Inflammatory macrophage treated with lipopolysaccharide for 4 hours (primary cell): ENCODE data around the gene FBXL19.
A peak's percentile ranks its signal among the peaks of the same experiment; 100 is the strongest.

Source experiments
- DNase-seq: peaks from one replicate; pipeline ENCODE4 v3.0.0-alpha.2; 2020

The FBXL19 gene

DNA sequence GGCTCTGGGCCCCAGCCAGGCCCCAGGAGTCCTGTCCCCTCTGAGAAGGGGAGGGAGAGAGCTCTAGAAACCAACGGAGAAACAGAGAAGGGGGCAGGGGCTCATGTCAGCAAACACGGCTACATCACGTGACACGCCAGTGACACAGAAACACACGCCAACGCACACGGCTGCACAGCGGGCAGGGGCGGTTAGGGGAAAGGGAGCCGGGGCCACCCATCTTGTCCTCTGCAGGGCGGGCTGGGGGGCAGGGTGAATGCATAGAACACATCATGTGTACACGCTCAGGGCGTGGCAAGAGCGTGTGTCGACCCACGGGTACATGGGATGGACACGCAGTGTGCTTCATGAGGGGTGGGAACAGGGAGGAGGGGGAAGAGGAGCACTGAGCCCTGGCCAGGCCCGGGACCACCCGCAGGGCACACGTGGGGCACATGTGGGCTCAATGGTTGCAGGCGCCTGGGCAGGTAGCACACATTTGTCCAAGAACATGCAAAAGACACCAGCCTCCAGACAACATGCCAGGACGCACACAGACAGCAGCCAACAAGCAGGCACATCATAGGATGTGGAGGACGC lies 66.2 kb downstream of the FBXL19 start:
- DNase-seq: no peak

DNA sequence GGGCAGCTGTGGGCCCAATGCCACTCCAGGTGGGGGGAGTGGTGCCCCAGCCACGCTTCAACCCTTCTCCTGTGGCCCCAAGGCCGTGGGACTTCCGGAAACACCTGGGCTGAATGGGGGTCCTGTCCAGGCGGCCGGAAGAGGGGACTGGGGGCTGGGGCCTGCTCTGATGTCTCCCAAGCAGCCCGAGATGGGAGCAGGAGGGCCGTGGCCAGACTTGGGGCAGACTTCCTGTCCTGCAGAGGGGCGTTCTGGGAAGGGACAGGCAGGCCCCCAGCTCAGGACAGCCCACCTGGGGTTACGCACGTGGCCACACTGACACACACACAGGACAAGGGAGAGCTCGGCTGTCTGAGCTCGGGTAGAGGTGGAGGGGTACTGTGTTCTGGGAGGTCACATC lies 66.7 kb downstream of the FBXL19 start:
- no peak for DNase-seq

DNA sequence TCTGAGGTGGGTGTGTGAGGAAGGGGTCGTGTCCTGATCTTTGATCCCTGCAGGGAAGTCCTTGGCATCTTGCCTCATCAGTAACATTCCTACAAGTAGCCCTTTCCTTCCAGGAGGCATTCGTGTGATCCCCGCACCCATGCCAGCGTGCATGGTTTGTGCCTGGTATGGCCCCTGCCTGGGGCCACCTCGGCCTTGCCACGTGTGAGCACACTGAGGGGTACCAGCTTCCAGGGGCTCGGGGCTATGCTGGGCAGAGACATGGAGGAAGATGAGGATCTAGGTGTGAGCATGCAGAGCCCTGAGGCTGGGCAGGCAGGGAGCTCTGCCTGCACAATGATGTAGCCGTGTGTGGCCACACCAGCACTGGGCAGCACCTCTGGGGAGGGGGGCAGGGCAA lies 67.7 kb downstream of the FBXL19 start:
- DNase-seq: no peak

DNA sequence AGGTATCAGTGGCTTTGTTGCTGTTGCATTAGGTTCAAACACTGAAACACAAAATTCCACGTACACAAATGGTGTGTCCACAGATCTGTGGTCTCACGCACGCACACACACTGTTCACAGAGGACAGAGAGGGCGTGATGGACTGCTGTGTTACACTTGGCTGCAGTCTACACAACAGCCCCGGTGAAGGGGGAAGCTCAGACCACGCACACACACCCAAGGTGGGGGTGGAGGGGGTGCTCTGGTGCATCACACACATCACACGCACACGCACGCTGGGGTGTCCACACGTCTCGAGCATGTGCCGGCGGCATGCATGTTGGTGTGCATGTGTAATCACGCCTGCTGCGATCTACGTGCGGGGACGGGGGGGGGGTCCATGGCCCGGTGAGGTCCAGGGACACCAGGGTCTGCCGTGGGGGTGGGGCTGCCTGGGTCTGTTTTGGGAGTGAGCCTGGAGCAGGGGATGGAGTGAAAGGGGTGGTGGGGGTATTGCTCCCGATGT lies 69.0 kb downstream of the FBXL19 start:
- no peak for DNase-seq

DNA sequence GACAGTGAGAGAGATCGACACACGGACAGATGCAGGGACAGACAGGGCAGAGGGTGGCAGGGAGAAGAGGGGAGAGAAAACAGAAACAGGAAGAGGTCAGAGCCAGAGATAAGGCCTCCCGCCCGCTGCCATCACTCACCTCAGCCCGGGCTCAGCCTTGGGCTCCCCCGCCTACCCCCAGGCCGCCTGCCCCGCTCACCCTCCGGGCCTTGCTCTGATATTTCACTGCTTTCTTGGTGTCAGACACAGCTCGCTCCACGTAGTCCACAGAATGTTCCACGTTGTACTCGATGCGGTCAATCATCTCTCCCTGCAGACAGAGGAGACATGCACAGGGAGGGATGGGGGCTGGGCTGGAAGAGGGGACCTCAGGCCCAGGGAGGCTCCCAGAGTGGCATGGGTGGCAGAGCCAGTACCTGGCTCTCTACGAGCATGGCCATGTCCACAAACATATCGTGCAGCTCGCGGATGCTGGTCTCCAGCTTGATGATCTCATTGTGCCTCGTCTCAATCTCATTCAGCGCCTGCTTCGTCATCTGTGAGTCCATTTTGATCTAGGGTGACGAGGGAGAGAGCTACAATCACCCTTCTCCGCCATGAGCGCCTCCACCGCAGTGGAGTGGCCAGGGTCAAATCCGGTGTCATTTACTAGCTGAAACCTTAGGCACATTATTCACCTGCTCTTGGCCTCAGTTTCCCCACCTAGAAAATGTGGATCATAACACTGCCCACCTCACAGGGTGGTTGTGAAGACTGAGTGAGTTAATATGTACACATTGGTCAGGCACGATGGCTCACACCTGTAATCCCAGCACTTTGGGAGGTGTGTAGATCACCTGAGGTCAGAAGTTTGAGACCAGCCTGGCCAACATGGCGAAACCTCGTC lies 69.8 kb downstream of the FBXL19 start:
- DNase-seq: no peak

DNA sequence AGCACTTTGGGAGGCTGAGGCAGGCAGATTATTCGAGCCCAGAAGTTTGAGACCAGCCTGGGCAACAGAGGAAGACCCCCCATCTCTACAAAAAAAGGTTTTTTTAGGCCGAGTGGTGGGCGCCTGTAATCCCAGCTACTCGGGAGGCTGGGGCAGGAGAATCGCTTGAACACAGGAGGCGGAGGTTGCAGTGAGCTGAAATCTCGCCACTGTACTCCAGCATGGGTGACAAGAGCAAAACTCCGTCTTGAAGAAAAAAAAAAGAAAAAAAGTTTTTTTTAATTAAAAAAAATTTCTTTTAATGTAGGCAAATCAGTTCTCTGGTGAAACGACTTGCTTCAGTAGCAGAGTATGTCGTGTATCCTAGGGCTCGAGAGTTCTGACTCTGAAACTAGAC lies 72.6 kb downstream of the FBXL19 start:
- DNase-seq: no peak

DNA sequence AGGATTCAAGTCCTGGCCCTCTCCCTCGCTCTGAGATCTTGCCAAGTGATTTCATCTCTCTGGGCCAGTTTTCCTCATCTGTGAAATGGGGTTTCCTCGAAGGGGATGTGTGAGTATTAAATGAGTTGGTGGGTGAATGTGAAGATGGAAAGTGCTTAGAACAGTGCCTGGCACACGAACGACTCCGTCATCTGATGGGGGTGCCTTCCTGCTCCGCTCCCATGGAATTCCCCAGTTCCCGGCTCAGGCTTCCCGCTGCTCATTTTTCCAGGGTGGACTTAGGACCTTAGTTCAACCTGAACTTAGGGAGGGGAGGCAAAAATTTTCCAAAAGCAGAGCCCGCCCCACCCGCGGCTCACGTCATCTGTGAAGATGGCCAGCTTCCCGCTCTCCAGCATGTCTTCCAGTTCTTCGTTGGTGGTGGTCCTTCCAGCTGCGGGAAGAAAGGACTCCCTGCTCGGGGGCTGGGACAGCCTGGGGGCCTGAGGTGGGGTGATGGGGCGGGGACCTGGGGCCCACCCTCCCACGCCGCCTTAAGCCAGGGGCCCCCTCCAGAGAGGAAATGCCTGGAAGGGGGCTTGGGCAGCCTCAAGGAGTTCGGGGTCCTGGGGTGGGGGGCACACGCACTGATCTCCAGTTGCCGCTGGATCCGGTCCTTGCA lies 73.1 kb downstream of the FBXL19 start:
- DNase-seq: no peak

DNA sequence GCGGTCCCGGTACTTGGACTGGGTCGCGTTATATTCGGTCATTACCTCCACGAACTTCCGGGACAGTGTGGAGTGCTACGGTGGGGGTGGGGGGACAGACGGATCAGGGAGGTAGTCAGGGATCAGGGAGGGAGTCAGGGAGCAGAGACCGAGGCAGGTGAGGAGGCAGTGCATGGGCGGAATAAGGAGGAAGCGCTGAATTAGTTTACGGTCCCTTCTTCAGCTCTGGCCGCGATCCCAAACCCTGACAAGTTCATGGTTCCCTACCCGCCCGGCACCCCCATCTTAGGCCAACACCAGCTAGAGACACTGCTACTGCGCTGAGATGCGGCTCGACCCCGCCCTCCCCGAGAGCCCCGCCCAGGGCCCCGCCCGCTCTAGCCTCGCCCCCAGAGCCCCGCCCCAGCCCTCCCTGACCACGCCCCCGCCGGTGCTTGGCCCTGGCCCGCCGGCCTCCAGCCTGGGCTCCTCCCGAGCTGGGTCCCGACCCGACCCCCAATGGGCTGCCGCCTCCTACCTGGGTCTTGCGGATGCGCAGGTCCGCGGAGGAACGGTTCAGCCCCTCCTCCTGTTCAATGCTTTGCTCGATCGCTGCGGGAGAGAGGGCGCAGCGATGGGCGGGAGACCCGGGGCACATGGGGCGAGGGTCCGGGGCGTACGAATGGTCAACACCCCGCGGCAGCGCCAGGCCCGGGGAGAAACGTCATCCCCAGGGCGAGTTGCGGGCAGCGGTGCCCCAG lies 73.8 kb downstream of the FBXL19 start:
- DNase-seq: peak; percentile 87

DNA sequence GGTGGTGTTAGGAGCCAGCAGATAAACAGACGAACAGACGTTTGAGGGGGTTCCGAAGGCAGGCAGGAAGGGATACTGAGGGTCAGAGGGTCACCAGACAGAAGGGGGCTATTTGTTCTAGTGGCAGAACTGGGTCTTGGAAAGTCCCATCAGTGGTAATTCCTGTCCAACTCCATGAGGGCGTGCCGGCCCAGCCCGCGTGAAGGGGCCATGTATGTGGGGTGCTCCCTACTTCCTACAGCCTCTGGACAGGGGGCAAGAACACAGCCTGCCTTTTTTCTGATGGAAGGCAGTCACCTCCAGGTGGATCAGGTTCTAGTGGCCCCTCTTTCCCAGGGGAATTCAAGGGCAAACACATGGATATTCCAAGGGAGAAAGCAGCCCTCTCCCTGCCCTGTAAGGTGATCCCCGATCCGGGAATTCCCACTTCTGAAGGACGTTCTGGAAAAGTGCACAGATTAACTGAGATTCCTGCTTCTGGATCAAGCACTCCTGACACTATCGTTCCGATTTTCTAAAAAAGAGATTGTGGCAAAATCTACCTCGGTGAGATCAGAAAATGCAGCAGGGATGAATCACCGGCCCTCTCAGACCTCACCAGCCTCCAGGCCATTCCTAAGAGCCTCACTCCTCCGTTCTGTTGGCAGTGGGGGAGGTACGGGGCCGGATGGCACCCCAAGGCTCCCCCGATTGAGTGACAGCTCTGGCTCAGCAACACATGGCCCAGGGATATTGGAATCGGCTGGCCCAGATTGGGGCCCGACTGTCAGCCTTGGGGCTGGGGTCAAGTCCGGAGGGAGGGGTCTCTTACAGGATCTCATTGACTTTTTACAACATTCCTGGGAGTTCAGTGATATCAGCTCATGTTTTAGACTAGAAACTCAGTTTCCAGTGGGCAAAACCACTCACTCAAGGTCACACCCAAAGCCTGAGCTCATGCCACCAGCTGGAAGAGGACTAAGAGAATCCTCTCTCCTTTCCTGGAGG lies 74.6 kb downstream of the FBXL19 start:
- no peak for DNase-seq
